A172 (cell line): ENCODE data around the gene CYP2F1. TPM values are rescaled to one million over a fixed set of nuclear protein-coding genes. Genes with fewer than 3 reads are reported as not detected.

ENCODE experiments used
- total RNA-seq: library from RNA; depleted of rRNA; stranded (reverse); fragments of >200 nt; shearing (Covaris generic); gene quantifications from 2 replicates; pipeline ENCODE4 v1.2.3, GENCODE V29; 2014; rRNA removed

The CYP2F1 gene
- total RNA-seq, 1 experiment from 2014 or later = not detected

Other genes with a start within 250 kb of the CYP2F1 start
- gene CYP2A7, start 232.2 kb upstream of the CYP2F1 start, total RNA-seq = not detected in 2 replicates
- not detected in 2 replicates for gene CYP2B6, start 123.2 kb upstream of the CYP2F1 start, total RNA-seq
- gene CYP2A13, start 26.0 kb upstream of the CYP2F1 start, total RNA-seq = not detected in 2 replicates
- gene CYP2S1, start 78.8 kb downstream of the CYP2F1 start, total RNA-seq = 1.4 and 9.2 TPM in 2 replicates
- 418 and 457 TPM in 2 replicates for gene AXL, start 104.8 kb downstream of the CYP2F1 start, total RNA-seq
- 168 and 204 TPM in 2 replicates for gene HNRNPUL1, start 149.9 kb downstream of the CYP2F1 start, total RNA-seq
- 8.3 and 8.9 TPM in 2 replicates for gene CCDC97, start 195.7 kb downstream of the CYP2F1 start, total RNA-seq
- 13.6 and 18.3 TPM in 2 replicates for gene TGFB1, start 239.5 kb downstream of the CYP2F1 start, total RNA-seq
- gene B9D2, start 249.7 kb downstream of the CYP2F1 start, total RNA-seq = 4.5 and 13.5 TPM in 2 replicates